Non-pigmented ciliary epithelial cell (primary cell): Measurements from ENCODE around the gene DNAH2.
"Not testable (repeated sequence)": the region's sequence is repeated elsewhere in the genome, so short reads cannot be mapped to it uniquely, and the experiment has no call there.

Source experiments
- DNase-seq: peaks from one replicate; pipeline ENCODE4 v3.0.0-alpha.2; 2010; ENCODE audit warnings: low read depth

DNAH2 gene

GRCh38 chr17:7850701-7851437 is 133.3 kb downstream of the DNAH2 start:
- no peak for DNase-seq

GRCh38 chr17:7851438-7852261 is 134.1 kb downstream of the DNAH2 start:
- no peak for DNase-seq

- no peak for DNase-seq
Observed at GRCh38 chr17:7852262-7852670, 134.7 kb downstream of the DNAH2 start.

- no peak for DNase-seq
Observed at GRCh38 chr17:7852919-7853690, 135.6 kb downstream of the DNAH2 start.

GRCh38 chr17:7853691-7854038 is 136.1 kb downstream of the DNAH2 start:
- DNase-seq, result no peak

GRCh38 chr17:7854078-7854777 is 136.7 kb downstream of the DNAH2 start:
- no peak for DNase-seq

- no peak for DNase-seq
Observed at GRCh38 chr17:7854851-7855659, 137.5 kb downstream of the DNAH2 start, which contains the start of gene TMEM88. Gene TMEM88 (plus strand): TSS chr17:7855066. CDS start chr17:7855075, 9 bp downstream.

GRCh38 chr17:7855660-7856010 is 138.1 kb downstream of the DNAH2 start:
- no peak for DNase-seq

- DNase-seq, result no peak
Observed at GRCh38 chr17:7856011-7856810, 138.7 kb downstream of the DNAH2 start.

GRCh38 chr17:7856811-7857712 is 139.5 kb downstream of the DNAH2 start, which contains the start of gene NAA38:
Gene NAA38 (minus strand): TSS chr17:7857559. CDS start chr17:7857463, 96 bp downstream.
- peak; percentile 98 for DNase-seq

GRCh38 chr17:7857713-7858521 is 140.4 kb downstream of the DNAH2 start, which contains the start of gene CYB5D1:
Gene CYB5D1 (plus strand): TSS chr17:7858003. CDS start chr17:7858135, 132 bp downstream.
- peak; percentile 67 for DNase-seq

GRCh38 chr17:7858522-7858810 is 140.9 kb downstream of the DNAH2 start:
- DNase-seq, result no peak

GRCh38 chr17:7859028-7859427 is 141.5 kb downstream of the DNAH2 start:
- no peak for DNase-seq

- DNase-seq, result no peak
Observed at GRCh38 chr17:7862692-7863437, 145.3 kb downstream of the DNAH2 start.

- DNase-seq, result not testable (repeated sequence)
Observed at GRCh38 chr17:7864384-7864783, 146.8 kb downstream of the DNAH2 start.

- DNase-seq, result no peak
Observed at GRCh38 chr17:7864995-7865650, 147.6 kb downstream of the DNAH2 start.

- no peak for DNase-seq
Observed at GRCh38 chr17:7867881-7868329, 150.4 kb downstream of the DNAH2 start.
